ENCODE data around the gene FOXO3. TPM values are rescaled to one million over a fixed set of nuclear protein-coding genes. Genes with fewer than 3 reads are reported as not detected.

Gene FOXO3
- total and polyA plus RNA-seq, 2 of the 13 experiments (the other 11 are each of a cell fraction or from before 2014, with no cell fraction given): 16.0 to 22.5 TPM

GRCh38 chr6:108728826-108729225 is 168.1 kb downstream of the FOXO3 start (continued):
- no peak for TF ChIP-seq FOXO4 (CRISPR knock-in tag; conservative IDR thresholded peaks at IDR 0.05)
- TF ChIP-seq SIX1 (CRISPR knock-in tag; IDR thresholded peaks at IDR 0.05; ENCODE audit: borderline replicate concordance): no peak
- no peak for TF ChIP-seq ARID2 (CRISPR knock-in tag; IDR thresholded peaks at IDR 0.05; ENCODE audit: borderline replicate concordance)
- TF ChIP-seq BCL6 (CRISPR knock-in tag; IDR thresholded peaks at IDR 0.05): peak; percentile 34
- TF ChIP-seq HOXA7 (CRISPR knock-in tag; IDR thresholded peaks at IDR 0.05): no peak
- TF ChIP-seq ZNF713 (CRISPR knock-in tag; IDR thresholded peaks at IDR 0.05): no peak
- no peak for TF ChIP-seq RBAK (CRISPR knock-in tag; IDR thresholded peaks at IDR 0.05)
- no peak for TF ChIP-seq ZNF7 (CRISPR knock-in tag; IDR thresholded peaks at IDR 0.05)
- TF ChIP-seq FOXM1 (CRISPR knock-in tag; IDR thresholded peaks at IDR 0.05): no peak
- no peak for TF ChIP-seq BRD4 (CRISPR knock-in tag; IDR thresholded peaks at IDR 0.05)
- no peak for TF ChIP-seq IKZF4 (CRISPR knock-in tag; IDR thresholded peaks at IDR 0.05; ENCODE audit: borderline replicate concordance, low read depth, not compliant biosample characterization)
- 0 out of 2 replicates have a peak, but pooled peaks have one; percentile 36 for TF ChIP-seq UBTF (CRISPR knock-in tag; IDR thresholded peaks at IDR 0.05)
- TF ChIP-seq ZBTB25 (CRISPR knock-in tag; IDR thresholded peaks at IDR 0.05): no peak
- no peak for TF ChIP-seq ZBTB3 (CRISPR knock-in tag; IDR thresholded peaks at IDR 0.05; ENCODE audit: borderline replicate concordance, low read depth)
- TF ChIP-seq FOXP1 (IDR thresholded peaks at IDR 0.05): no peak
- peak; percentile 17; the same call in 1 of the 2 replicates for TF ChIP-seq FOXP1 (CRISPR knock-in tag; IDR thresholded peaks at IDR 0.05)
- TF ChIP-seq SRF (IDR thresholded peaks at IDR 0.05; ENCODE audit: low read depth, low read length): no peak
- TF ChIP-seq FOSL2 (CRISPR knock-in tag; IDR thresholded peaks at IDR 0.05): peak; percentile 22; the same call in 1 of the 2 replicates
- TF ChIP-seq ZBED4 (CRISPR knock-in tag; IDR thresholded peaks at IDR 0.05; ENCODE audit: borderline replicate concordance): no peak
- no peak for TF ChIP-seq ZNF572 (CRISPR knock-in tag; IDR thresholded peaks at IDR 0.05)
- peak; percentile 88 for TF ChIP-seq HNF4G (IDR thresholded peaks at IDR 0.05; ENCODE audit: borderline replicate concordance, low read depth, low read length)
- peak; percentile 49; the same call in 1 of the 2 replicates for TF ChIP-seq HNF4G (CRISPR knock-in tag; IDR thresholded peaks at IDR 0.05; ENCODE audit: borderline replicate concordance, low read depth)
- peak; percentile 36; the same call in 1 of the 2 replicates for TF ChIP-seq ELF3 (CRISPR knock-in tag; IDR thresholded peaks at IDR 0.05)
- TF ChIP-seq RXRA (CRISPR knock-in tag; IDR thresholded peaks at IDR 0.05): no peak
- TF ChIP-seq ZNF562 (CRISPR knock-in tag; IDR thresholded peaks at IDR 0.05; ENCODE audit: borderline replicate concordance): no peak
